Measurements from ENCODE around the gene TNFRSF4.
"Not testable (repeated sequence)": the region's sequence is repeated elsewhere in the genome, so short reads cannot be mapped to it uniquely, and the experiment has no call there.

Gene TNFRSF4

GRCh38 chr1:1199961-1200875, 13.7 kb downstream of the TNFRSF4 start:
- no peak for DNase-seq

GRCh38 chr1:1199141-1199960, 14.6 kb downstream of the TNFRSF4 start:
- DNase-seq: no peak

GRCh38 chr1:1198423-1199140, 15.4 kb downstream of the TNFRSF4 start:
- DNase-seq: no peak

GRCh38 chr1:1197551-1198422, 16.2 kb downstream of the TNFRSF4 start:
- no peak for DNase-seq

- DNase-seq: no peak
Measured at GRCh38 chr1:1197188-1197500, 16.8 kb downstream of the TNFRSF4 start.

- no peak for DNase-seq
Measured at GRCh38 chr1:1196431-1197187, 17.3 kb downstream of the TNFRSF4 start.

- not testable (repeated sequence) for DNase-seq
Measured at GRCh38 chr1:1195726-1196125, 18.2 kb downstream of the TNFRSF4 start.

GRCh38 chr1:1194723-1195122, 19.2 kb downstream of the TNFRSF4 start:
- DNase-seq: no peak

GRCh38 chr1:1191734-1192133, 22.2 kb downstream of the TNFRSF4 start:
- DNase-seq: no peak

GRCh38 chr1:1189111-1189510, 24.8 kb downstream of the TNFRSF4 start:
- DNase-seq: no peak

GRCh38 chr1:1187938-1188337, 26.0 kb downstream of the TNFRSF4 start:
- DNase-seq: no peak

GRCh38 chr1:1185101-1185765, 28.7 kb downstream of the TNFRSF4 start:
- no peak for DNase-seq

- DNase-seq: no peak
Measured at GRCh38 chr1:1183833-1184775, 29.8 kb downstream of the TNFRSF4 start.

- no peak for DNase-seq
Measured at GRCh38 chr1:1183221-1183747, 30.7 kb downstream of the TNFRSF4 start.

- DNase-seq: no peak
Measured at GRCh38 chr1:1182491-1183220, 31.3 kb downstream of the TNFRSF4 start.

- DNase-seq: no peak
Measured at GRCh38 chr1:1181938-1182410, 32.0 kb downstream of the TNFRSF4 start.

- DNase-seq: no peak
Measured at GRCh38 chr1:1181129-1181937, 32.6 kb downstream of the TNFRSF4 start.

Data from NCI-H1436 treated with DMSO at 0.1 percent for 48 hours (cell line).